Measurements from ENCODE around the gene RELN. TPM values are rescaled to one million over a fixed set of nuclear protein-coding genes. Genes with fewer than 3 reads are reported as not detected.

The RELN gene
- total and polyA plus RNA-seq, 2 of the 13 experiments (the other 11 are each of a cell fraction or from before 2014, with no cell fraction given): 315 to 332 TPM

GRCh38 chr7:103771294-103771693, 218.2 kb downstream of the RELN start:
- no peak overlapping the region for H3K9ac ChIP-seq (ENCODE audit: insufficient read depth, low read depth, low read length)
- no TSS peak for BruUV-seq (replicated peaks)
- ATAC-seq (no peak; the same call in 2 of the 3 replicates), DNase-seq (ENCODE audit: low spot score) (no peak), FAIRE-seq (no peak)
- intact Hi-C loops (cut with micrococcal nuclease; ENCODE audit: unreplicated experiment): no loop called here
- H3K27ac ChIP-seq (ENCODE audit: extremely low read length, insufficient read depth, low read length): no peak overlapping the region
- H3K36me3 ChIP-seq (replicated peaks in 1 of 2; ENCODE audit: control insufficient read depth in 1 of 2, insufficient read depth in 2 of 2, low read length in 2 of 2): no peaks in the 10 kb centered on the region
- in situ Hi-C loops (cut with HindIII; ENCODE audit: extremely low pct_ligation_motif_present, low pct_unique_long_range_greater_than_20kb): no loop called here
- no peak overlapping the region for H3K4me2 ChIP-seq (ENCODE audit: low read depth, low read length)
- no peaks in the 10 kb centered on the region for H3K4me1 ChIP-seq (ENCODE audit: insufficient read depth, low read length)
- H3K9me3 ChIP-seq (ENCODE audit: low read length): no peaks in the 10 kb centered on the region
- 97% methylated on average over 2 of the region's 2 CpGs for WGBS (ENCODE audit: low lambda C conversion rate)
- no peaks in the 10 kb centered on the region for H3K79me2 ChIP-seq (ENCODE audit: insufficient read depth, low read length)
- CTCF ChIA-PET (ENCODE audit: low intra/inter-chr PET ratio, low total read pairs): no interaction called here
- TF ChIP-seq ZNF773 (CRISPR knock-in tag; IDR thresholded peaks at IDR 0.05; ENCODE audit: borderline replicate concordance) (no peak), ZNF230 (CRISPR knock-in tag; IDR thresholded peaks at IDR 0.05) (no peak), SYNCRIP (IDR thresholded peaks at IDR 0.05; ENCODE audit: insufficient read depth, low read depth, low read length) (no peak), HNRNPL (IDR thresholded peaks at IDR 0.05; ENCODE audit: low read depth, low read length) (no peak), RBM22 (optimal IDR thresholded peaks at IDR 0.05; ENCODE audit: low read length) (peak; percentile 63), ZNF556 (CRISPR knock-in tag; IDR thresholded peaks at IDR 0.05; ENCODE audit: borderline replicate concordance) (no peak), SIN3B (IDR thresholded peaks at IDR 0.05; ENCODE audit: low read length) (no peak)
- POLR2A ChIA-PET: no interaction called here
- no peaks in the 10 kb centered on the region for H4K20me1 ChIP-seq (ENCODE audit: insufficient read depth, low read length)
- H2AFZ ChIP-seq (ENCODE audit: low read length): no peak overlapping the region
- H3K27me3 ChIP-seq (ENCODE audit: control insufficient read depth in 1 of 2, insufficient read depth in 2 of 2, low read length in 2 of 2): no peaks in the 10 kb centered on the region
- H3K4me3 ChIP-seq (replicated peaks in 1 of 3; ENCODE audit: insufficient read depth in 1 of 3, low read depth in 2 of 3, low read length in 3 of 3): no peak overlapping the region

- TF ChIP-seq ZFYVE20 (CRISPR knock-in tag; IDR thresholded peaks at IDR 0.05; ENCODE audit: borderline replicate concordance, low read depth) (no peak), MAFF (IDR thresholded peaks at IDR 0.05; ENCODE audit: low read depth, low read length) (peak; percentile 31; the same call in 1 of the 2 replicates), SNAPC5 (CRISPR knock-in tag; IDR thresholded peaks at IDR 0.05; ENCODE audit: borderline replicate concordance) (no peak), ZMYM3 (CRISPR knock-in tag; IDR thresholded peaks at IDR 0.05) (no peak), GATAD1 (CRISPR knock-in tag; IDR thresholded peaks at IDR 0.05) (no peak), GABPA (IDR thresholded peaks at IDR 0.05; ENCODE audit: low read depth, low read length) (no peak), GABPA (CRISPR knock-in tag; IDR thresholded peaks at IDR 0.05; ENCODE audit: low read depth) (no peak), MAFK (conservative IDR thresholded peaks at IDR 0.05 in 1 of 2, IDR thresholded peaks at IDR 0.05 in 1 of 2; ENCODE audit: low read length in 2 of 2) (peak in 1 of 2 experiments; percentile 69; a peak in 3 of 4 replicates), STAT6 (CRISPR knock-in tag; IDR thresholded peaks at IDR 0.05; ENCODE audit: borderline replicate concordance) (no peak)
- no peak overlapping the region for H3K4me2 ChIP-seq (ENCODE audit: low read depth, low read length)
- in situ Hi-C loops (cut with HindIII; ENCODE audit: extremely low pct_ligation_motif_present, low pct_unique_long_range_greater_than_20kb): no loop called here
- FAIRE-seq (no peak), DNase-seq (ENCODE audit: low spot score) (no peak), ATAC-seq (no peak)
- H3K4me3 ChIP-seq (replicated peaks in 1 of 3; ENCODE audit: insufficient read depth in 1 of 3, low read depth in 2 of 3, low read length in 3 of 3): no peak overlapping the region
- intact Hi-C loops (cut with micrococcal nuclease; ENCODE audit: unreplicated experiment): no loop called here
- H3K36me3 ChIP-seq (replicated peaks in 1 of 2; ENCODE audit: control insufficient read depth in 1 of 2, insufficient read depth in 2 of 2, low read length in 2 of 2): 0 out of 5 replicates have a peak, but pooled peaks cover 0 to 6% of the 10 kb centered on the region in 2 experiments
- no peak overlapping the region for H3K27ac ChIP-seq (ENCODE audit: extremely low read length, insufficient read depth, low read length)
- H3K79me2 ChIP-seq (ENCODE audit: insufficient read depth, low read length): no peaks in the 10 kb centered on the region
- no peaks in the 10 kb centered on the region for H3K27me3 ChIP-seq (ENCODE audit: control insufficient read depth in 1 of 2, insufficient read depth in 2 of 2, low read length in 2 of 2)
- no peaks in the 10 kb centered on the region for H3K4me1 ChIP-seq (ENCODE audit: insufficient read depth, low read length)
- H2AFZ ChIP-seq (ENCODE audit: low read length): no peak overlapping the region
- 64% methylated on average over 5 of the region's 5 CpGs for WGBS (ENCODE audit: low lambda C conversion rate)
- no peaks in the 10 kb centered on the region for H4K20me1 ChIP-seq (ENCODE audit: insufficient read depth, low read length)
- no peaks in the 10 kb centered on the region for H3K9me3 ChIP-seq (ENCODE audit: low read length)
- ChIA-PET POLR2A (no interaction called here), CTCF (ENCODE audit: low intra/inter-chr PET ratio, low total read pairs) (no interaction called here)
- H3K9ac ChIP-seq (ENCODE audit: insufficient read depth, low read depth, low read length): no peak overlapping the region
- BruUV-seq (replicated peaks): no TSS peak
These were observed 222.8 kb downstream of the RELN start for GRCh38 chr7:103766660-103767059.
